ENCODE results near the gene PFDN6.

PFDN6 gene

DNA sequence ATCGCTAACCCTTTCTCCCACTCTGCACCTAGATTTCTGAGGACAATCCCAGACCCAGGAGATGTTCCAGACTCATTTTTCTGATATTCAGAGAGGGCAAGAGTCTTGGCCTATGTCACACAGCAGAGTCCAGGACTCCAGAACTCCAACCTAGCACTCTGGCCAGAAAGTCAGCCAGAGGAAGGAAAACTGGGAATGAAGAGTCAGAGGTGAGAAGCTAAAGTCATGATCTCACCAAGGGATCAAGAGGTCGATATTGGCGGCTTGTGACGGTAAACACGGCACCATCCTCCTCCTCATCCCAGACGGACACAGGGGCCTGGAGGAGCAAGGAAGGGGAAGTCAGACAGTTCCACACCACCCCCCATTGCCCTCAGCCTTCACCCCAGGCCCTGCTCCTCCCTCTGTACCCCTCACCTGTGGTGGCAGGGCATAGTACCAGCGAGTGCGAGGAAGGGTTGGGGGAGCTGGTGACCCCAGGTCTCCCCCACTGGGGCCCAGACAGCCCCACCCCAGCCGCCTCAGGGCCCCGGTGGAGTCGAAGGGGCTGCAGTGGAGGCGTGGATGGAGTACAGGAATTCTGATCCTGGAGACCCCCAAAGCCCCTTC lies 7.5 kb downstream of the PFDN6 start:
- no peak for DNase-seq

DNA sequence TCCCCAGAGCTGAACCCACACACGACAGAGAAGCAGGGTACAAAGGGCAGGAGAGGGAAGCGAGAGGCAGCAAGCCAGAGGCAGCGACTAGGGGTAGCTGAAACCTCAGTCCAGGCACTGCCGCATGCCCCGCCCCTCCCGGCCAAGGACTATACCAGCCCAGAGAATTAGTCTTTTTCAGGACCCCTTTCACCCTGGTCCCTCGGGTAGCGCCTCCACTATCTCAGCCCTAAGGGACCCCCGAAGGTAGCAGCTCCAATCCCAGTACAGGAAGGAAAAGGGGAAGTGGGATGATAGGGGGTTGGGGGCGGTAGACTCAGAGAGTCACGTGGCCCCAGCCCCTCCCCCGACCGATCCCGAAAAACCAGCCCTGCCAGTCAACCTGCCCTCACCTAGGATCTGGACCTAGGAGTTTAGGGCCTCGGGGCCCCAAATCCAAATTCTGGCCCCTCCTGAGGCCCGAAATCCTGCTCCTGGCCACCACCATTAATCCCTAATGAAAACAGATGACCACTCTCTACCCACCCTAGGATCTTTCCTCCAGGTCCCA lies 8.1 kb downstream of the PFDN6 start:
- no peak for DNase-seq

DNA sequence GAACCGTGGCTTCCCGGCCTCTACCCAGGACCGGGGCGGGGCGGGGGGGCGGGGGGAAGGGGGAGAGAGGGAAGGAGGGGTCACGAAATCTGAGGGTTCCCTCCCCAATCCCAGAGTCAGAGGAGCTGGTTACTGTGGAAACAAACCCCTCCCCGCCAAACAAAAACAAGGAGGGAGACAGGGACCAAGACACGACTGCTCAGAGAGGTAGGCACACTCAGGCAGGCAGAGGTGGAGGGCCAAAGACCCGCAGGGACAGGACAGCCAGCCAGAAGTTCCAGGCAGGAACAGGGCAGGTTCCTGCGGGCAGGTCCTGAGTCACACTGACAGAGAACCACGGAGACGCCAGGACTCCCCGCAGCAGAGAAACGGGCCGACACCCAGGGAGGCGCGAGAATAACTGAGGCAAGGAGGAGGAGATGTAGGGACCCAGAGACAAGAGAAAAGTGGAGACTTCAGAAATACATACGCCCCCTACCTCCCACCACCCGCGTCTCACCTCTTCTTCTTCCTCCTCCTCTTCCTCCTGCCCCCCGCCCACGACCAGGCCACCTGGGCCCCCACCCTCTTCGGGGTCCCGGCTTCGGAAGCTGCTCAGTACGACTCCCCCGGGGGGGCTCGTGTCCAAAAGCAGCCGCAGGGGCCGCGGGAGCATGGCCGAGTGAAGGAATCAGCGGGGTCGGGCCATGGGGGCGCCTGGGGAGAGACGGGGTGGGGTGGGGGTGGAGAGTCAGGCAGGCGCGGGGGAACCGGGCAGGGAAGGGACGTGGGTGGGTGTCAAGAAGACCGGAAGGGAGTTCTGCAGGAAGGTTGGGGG lies 8.8 kb downstream of the PFDN6 start:
- DNase-seq: peak; percentile 90

DNA sequence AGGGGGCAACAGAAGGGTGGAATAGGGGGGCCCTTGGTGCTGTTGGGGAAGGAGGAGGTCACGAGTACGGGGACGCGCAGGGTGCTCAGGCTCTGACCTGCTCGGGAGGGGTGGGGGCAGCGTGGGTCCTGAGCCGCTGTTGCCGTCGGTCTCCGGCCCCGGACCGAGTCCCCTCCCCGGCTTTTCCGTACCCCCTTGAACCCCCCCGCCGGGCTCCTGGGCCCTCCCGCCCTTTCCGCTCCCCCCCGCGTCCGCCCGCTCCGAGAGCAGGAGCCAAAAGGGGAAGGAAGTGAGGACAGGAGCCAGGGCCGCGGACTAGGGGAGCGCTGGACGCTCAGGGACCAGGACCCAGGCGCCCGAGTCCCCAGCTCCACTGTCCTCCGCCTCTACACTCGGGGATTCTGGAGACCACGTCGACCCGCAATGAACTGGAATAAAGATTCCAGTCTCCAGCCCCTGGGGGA lies 9.4 kb downstream of the PFDN6 start, which contains the start of gene RGL2:
TSS of gene RGL2 (minus strand) at position 170 of the 464 bp plus-strand sequence. CDS start 332 bp downstream, outside the sequence.
- peak; percentile 76 for DNase-seq

DNA sequence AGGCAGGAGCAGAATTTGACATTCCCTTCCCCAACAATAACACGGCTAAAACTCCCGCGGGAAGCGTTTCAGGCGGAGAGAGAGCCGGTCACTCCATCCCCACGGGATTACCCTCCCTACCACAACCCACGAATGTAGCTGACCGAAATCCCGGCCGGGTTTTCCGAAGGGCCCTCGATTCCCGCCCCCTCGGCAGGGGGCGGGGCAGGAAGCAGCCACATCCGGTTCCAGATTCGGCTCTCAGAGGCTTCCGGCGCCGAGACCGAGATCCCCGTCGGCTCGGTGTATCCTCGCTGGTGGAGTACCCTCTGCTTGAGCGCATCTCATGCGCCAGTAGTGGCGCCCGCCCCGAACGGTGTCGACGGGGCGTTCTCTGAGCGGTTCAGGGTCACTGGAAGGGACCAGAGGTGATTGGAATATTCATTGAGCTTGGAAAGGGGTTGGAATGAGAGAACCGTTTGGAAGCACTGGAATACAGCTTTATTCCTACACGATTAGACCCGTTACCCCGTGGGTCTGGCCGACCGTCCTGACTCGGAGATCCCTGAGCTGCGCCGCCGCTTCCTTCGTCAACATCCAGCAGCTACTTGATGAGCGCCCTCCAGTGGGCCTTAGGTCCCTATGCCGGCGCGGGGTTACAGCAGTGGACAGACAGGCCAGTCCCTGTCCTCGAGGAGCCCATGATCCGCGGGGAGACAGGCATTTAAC lies 10.0 kb downstream of the PFDN6 start:
- peak; percentile 95 for DNase-seq

DNA sequence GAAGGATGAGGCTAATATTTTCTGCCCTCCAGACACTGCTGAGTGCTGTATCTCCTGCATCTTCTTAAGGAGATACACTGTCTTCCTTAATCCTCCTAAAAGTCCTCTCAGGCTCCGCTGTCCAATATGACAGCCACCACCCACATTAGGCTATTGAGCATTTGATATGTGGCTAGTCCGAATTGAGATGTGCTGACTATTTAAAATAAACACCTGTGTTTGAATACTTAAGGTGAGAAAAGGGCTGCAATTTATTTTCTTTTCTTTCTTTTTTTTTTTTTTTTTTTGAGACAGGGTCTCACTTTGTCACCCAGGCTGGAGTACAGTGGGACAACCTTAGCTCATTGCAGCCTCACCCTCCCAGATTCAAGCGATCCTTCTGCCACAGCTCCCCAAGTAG lies 12.5 kb downstream of the PFDN6 start:
- no peak for DNase-seq

DNA sequence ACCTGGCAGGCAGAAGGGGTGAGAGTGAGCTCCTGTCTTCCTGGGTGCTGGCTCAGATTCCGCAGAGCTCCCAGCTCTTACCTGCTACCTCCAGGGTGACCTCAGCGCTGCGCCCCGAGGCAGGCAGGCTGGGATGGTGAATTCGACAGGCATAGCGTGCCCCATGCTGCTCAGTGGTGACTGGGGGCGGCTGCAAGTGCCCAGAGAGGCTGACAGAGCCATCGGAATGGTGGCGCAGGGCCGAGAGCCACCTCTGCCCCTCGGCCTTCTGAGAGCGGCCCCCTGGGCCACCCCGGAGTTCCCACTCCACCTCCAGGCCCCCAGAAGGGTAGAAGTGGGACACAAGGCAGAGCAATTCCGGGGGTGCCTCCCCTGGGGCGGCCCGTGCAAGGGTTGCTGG lies 14.8 kb downstream of the PFDN6 start:
- no peak for DNase-seq

DNA sequence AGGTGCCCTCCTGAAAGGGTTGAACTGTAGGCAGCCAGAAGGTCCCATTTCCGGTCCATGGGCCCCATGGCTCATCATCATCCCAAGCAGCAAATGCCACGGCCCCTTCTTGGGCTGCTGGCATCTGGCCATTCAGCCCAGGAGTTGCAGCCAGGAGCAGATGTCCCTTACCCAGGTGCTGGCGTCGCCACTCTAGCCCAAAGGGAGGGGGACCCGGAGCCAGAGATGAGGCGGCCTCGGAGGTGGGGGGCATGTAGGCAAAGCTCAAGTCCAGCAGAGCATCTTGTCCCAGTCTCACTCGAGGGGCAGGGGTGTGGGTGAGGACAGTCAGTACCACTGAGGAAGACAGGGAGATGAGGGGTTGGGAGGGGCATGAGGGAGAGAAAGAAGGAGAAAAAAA lies 15.7 kb downstream of the PFDN6 start:
- DNase-seq: no peak

DNA sequence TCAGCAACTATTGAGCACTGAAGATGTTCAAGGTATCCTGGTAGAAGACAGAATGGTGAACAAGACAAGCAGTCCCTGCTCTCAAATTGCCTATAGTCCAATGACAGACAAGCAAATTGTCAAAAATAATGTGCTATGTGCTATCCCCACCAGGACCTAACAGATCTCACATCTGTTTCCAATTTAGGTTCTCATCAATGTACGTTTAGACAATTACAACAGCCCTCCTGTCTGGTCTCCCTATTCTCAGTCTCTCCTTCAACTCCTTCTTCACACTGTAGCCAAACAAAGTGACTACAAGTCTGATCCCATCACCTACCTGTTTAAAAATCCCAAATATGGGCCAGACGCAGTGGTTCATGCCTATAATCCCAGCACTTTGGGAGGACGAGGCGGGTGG lies 17.0 kb downstream of the PFDN6 start:
- DNase-seq: no peak

DNA sequence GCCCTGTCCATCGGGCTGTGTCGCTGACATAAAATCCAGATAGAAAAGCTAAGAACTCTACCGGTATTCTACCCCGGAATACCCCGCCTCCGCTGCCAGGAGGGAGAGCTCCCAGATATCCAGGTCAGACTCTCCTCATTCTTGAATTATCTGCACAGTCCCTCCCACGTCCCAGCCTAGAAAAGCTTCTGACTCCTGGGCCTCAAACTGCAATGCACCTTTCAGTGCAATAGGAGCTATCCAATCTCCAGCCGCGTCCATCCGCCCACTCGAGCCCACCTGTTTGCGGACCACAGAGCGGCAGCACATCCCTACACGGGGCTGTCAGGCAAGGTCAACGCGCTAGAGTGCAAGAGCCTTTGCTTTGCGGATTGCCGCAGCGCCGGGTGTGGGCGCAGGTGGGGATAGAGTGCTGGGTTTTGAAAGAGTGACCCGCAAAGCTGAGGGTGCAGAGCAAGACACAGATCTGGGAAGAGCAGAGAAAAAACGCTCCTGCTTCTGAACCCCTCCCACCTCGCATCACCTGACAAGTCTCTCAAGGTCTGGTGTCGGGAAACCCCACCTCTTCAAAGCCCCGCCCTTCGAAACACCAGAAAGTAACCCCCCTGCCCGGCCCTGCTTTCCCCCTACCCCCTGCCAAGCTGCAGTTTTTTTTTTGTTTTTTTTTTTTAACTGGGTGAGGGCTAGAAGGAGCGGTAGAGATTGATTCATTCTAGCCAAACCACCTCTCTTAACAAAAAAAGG lies 23.1 kb downstream of the PFDN6 start:
- DNase-seq: peak; percentile 95

DNA sequence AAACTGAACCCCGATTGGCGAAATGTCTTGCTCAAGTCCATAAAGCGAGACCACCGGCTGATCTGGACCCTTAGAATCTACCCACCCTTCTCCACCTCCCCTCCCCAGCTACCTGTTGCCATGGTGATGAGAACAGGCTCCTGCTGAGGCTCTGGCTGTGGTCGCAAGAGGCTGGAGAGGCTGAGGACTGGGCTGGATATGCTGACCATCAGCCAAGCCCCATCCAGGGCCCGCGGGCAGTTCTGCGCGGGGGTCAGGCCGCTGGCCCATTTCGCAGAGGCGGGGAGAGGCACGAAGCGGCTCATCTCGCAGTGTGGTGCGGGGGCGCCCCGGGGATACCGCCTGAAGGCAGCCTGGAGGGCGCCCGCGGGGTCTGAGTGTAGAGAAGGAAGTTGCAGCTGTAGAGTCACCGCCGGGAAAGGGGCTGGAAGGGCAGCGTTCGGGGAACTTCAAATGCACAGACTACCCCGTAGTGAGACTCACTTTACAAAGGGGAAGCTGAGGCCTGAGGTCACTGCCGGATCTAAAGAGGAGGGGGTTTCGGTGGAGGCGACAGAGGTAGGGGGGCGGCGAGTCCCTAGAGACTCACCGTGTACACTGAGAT lies 23.8 kb downstream of the PFDN6 start:
- peak; percentile 51 for DNase-seq

DNA sequence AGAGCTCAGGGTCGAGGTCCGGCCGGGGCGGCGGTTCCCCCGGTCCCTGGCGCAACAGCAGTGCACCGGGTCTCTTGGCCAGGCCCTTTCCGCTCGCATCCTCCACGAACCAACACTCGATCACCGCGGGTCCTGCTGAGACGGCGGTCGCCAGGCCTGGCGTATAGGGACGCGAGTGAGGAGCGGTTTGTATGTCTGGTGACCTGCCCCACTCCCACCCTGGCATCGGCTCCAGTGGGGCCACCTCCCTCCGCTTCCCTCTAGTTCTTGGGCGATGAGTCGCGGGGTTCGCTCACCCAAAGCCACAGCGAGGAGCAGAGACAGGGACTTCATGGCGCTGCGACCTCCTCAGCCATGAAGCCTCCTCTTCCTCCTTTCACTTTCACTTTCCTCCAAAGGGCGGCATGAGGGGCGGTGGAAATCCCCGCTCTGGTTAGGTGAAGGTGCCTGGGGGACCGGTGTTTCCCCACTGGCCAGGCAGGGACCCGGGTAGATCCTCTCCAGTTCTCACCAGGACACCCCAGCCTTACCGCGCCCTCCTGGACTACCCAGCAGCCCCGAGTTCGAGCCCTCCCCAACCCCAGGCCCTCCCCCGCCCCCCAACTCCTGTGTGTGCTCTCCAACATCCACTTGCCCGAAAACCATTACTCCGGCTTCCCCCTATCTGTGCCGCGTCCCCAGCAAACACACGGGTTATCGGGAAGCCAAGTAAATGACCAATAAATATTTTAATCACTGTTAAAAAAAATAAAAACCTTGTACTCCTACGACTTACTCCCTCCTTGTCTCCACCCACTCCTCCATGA lies 24.5 kb downstream of the PFDN6 start, which contains the start of gene TAPBP:
TSS of gene TAPBP (minus strand) at position 370 of the 806 bp plus-strand sequence. CDS start at position 333, 37 bp downstream.
- DNase-seq: peak; percentile 96

DNA sequence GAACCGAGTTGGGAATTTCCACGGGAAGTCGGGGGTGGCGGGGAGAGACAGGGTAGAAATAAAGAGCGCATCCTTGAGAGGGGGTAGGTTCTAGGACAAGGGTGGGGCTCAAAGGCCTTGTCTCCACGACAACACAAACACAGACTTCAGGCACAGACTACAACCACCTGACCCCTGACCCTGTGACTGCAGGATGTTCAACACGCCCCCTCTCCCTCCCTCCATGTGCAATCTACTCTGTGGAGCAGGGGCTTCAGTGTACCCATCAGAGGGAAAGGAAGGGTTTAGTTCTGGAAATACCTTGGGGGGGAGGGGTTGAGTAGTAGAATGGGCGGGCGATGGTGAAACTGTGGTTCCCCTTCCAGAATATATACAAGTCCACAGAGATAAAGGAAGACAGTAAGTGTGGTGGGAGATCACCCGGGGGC lies 25.1 kb downstream of the PFDN6 start:
- DNase-seq: peak; percentile 94

DNA sequence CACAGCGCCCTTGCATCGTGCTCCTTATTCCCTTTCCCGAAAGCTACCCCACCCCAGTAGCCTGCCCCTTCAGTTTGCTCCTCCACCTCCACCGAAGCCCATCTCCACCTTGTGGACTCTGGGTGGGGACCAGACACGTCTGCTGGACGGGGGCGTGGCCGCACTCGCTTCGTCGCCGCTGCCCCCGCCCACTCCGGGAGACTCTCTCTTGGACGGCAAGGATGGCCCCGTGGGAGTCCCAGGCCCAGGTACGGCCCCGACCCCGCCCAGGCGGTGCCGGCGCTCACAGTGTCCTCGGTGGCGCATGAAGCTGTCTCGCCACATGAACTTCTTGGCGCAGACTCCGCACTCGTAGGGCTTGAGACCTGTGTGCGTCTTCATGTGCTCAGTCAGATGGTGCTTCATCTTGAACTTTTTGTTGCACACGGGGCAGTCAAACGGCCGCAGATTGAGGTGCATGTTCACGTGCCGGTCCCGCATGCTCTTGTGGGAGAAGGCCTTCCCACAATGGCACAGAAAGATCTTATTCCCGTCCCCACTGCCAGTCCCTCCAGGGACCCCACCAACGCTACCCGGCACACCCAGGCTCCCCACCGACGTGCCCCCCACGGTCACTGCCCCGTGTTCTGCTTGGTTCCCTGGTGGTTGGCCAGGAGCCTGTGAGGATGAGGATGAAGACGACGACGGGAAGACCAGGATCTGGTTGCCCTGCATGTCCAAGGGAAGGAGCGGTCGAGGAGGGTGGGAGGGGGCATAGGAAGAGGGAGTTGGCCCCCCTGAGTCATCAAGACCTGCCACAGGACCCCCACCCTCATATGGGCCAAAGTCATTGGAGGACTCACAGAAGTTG lies 25.8 kb downstream of the PFDN6 start:
- DNase-seq: no peak

DNA sequence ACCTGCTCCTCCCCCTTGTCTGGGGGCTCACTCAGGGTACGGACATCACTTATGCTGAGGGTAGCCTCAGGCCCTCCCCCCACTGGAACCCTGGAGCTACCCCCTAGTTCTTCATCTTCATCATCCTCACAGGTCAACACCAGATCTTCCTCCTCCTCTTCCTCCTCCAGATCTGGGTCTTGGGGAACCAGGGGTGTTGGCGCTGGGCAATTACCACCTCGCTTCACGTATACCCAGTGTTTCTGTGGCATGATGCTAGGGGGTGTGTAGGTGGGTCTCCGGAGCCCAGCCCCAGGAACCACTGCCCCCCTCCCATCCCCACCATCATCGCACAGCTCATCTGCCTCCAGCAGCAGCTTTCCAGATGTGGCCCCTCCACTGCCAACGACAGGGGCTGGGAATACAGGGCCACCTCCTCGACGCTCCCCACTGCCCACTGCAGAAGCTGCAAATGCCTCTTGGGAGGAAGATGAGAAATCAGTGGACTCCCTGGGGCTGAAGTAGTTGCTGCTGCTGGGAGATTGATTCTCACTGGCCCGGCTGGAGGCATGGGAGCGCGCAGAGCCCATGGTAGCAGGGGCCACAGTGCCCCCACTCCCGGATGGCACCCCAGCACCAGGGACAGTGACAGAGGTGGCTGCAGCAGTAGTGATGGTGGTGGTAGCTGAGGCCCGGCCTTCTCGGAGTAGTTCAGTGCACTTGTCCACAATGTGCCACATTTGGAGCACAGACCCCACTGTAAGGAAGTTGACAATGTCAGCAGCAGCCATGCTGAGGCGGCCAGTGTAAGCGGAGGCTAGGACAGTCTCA lies 26.6 kb downstream of the PFDN6 start:
- no peak for DNase-seq

DNA sequence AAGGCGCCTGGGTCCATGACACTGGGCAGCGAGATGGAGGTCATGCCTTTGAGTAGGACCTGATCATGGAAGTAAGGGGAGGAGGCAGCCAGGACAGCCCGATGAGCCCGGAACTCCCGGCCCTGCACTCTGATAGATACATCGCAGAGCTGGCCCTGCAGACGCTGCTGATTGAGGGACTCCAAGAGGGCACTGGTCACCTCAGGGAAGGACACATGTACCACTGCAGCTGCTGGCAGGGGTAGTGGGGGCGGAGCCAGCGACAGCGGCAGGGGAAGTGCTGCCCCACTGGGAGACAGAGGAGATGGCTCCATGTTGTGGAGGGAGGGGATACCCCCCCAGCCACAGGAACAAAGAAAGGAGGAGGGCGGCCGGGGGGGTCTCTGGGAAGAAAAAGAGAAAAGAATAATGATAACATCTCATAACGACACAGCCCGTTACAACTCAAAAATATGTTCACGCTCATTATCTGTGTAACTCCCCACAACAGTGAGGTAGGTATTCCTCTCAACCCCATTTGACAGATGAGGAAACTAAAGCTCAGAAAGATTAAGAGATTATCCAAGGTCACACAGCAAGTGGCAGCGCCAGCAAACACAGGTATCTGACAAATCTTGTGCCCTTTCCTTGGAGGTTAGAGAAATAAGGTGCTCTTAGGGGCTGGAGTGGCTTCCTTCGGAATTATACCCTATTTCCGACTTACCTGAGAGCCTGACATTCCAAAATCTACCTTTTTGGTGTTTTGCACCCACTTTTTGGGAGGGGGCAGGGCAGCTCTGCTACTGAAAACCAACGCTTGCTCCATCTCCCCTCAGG lies 27.4 kb downstream of the PFDN6 start:
- peak; percentile 43 for DNase-seq

DNA sequence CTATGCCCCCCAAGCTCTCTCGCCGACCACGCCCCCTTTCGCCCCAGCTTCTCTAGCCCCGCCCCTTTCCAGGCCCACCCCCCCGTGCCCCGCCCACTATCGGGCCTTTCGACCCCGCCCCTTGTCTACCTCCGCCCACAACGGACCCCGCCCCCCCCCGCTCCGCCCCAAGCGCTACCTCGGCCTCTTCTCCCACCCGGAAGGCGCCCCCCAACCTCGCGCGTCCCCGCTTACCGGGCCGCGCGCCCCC lies 27.9 kb downstream of the PFDN6 start:
- DNase-seq: no peak

DNA sequence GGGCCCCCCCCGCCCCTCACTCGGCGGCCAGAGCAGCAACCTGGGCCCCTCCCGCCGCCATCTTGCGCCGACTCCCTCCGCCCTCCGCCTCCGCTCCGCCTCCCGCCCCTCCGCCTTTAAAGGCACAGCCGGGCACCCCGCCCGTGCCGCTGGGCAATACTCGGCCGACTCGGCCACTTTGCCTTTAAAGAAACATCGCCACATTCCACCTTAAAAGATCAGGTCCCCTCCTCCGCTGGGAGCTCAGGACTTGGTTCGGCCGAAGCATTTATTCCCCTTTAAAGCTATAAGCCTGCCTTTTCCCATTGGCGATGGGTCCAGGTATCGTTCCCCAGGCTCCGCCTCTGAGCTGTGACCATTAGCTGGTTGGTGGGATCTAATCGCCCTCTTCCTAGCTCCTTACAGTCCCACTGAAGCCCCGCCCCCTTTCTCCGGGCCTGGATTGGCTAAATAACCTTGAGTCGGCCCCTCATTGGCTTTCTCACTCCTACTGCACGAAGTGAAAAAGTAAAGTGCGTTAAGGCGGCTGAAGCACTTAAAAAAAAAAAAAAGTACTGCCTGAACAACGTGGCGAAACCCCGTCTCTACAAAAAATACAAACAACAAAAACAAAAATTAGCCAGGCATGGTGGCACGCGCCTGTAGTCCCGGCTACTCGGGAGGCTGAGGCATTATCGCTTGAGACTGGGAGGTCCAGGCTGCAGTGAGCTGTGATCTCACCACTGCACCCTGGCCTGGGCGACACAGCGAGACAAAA lies 28.4 kb downstream of the PFDN6 start, which contains the start of gene ZBTB22:
TSS of gene ZBTB22 (minus strand) at position 76 of the 757 bp plus-strand sequence. CDS start 828 bp downstream, outside the sequence.
- peak; percentile 98 for DNase-seq

Data from CD4-positive, alpha-beta T cell treated with Interleukin-17A for 1 hour (primary cell).